ENCODE measurements around the gene RASA3.

DNA sequence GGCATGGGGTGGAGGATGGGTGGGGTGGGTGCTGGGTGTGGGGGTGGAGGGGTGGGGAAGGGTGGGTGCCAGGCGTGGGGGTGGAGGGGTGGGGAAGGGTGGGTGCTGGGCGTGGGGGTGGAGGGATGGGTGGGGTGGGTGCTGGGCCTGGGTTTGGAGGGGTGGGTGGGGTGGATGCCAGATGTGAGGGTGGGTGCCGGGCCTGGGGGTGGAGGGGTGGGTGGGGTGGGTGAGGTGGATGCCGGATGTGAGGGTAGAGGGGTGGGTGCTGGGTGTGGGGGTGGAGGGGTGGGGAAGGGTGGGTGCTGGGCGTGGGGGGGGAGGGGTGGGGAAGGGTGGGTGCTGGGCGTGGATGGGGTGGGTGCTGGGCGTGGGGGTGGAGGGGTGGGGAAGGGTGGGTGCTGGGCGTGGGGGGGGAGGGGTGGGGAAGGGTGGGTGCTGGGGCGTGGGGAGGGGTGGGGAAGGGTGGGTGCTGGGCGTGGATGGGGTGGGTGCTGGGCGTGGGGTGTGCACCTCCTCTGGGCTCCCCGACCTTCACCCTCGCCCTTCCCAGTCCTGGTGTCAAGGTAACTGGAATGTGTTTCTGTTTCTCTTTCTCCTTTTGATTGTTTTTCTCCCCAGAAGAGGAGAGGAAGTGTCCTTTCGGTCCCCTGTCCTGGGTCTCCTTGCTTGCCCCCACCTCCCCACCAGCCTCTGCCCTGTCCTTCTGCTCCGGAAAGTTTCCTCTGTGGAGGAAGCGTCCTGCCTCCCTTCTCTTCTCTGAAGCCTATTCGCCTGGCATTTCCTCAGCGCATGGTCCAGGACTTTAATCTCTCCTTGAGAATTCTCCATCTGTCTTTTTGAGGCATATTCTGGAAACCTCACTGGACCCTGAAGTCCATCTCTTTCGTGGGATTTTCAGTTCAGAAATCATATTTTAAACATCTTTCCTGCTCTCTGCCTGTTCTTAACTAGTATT, 23.8 kb upstream of the RASA3 start:
- no peak for TF ChIP-seq MYC (IDR thresholded peaks at IDR 0.05; ENCODE audit: low read depth, low read length)
- TF ChIP-seq CTCF (IDR thresholded peaks at IDR 0.05; ENCODE audit: extremely low read depth in 1 of 2, insufficient read depth in 1 of 2, low read depth in 1 of 2, low read length in 2 of 2): no peak
- TF ChIP-seq EZH2 (IDR thresholded peaks at IDR 0.05; ENCODE audit: borderline replicate concordance, low read depth, low read length, severe bottlenecking): no peak
- TF ChIP-seq POLR2A (IDR thresholded peaks at IDR 0.05; ENCODE audit: low read depth, low read length): no peak
- no peak for TF ChIP-seq JUN (IDR thresholded peaks at IDR 0.05; ENCODE audit: borderline replicate concordance, insufficient read depth, insufficient read length, low read depth)

All from endothelial cell of umbilical vein (primary cell).